HCT116 (cell line): ENCODE results near the gene GPR62. TPM values are rescaled to one million over a fixed set of nuclear protein-coding genes. Genes with fewer than 3 reads are reported as not detected.

Experiments used
- ATAC-seq: fragments of 200-7000 bp; cut with Tn5 transposase; 2 replicates; pipeline ENCODE4 v1.9.1; 2020; ENCODE audit warnings: mild to moderate bottlenecking, moderate library complexity
- BruUV-seq: library from RNA; stranded (reverse); fragments of 400-500 nt; replicated peaks from 2 replicates; lab custom pipeline; 2021; lab: Mats Ljungman, UMichigan
- CTCF ChIA-PET: fragments of 300-600 bp; sonication (Branson Sonifier 250); formaldehyde crosslinking; loops from one replicate; lab custom pipeline; 2021; ENCODE audit warnings: antibody characterized with exemption; lab: Charles Lee
- POLR2A ChIA-PET: fragments of 300-600, 350-600 bp; sonication (Branson Sonifier 250); formaldehyde crosslinking; loops from one replicate; lab custom pipeline; 2021; ENCODE audit warnings: antibody characterized with exemption; lab: Charles Lee
- RAD21 ChIA-PET, 2 experiments: fragments of 300-600 bp; sonication (Branson Sonifier 250); formaldehyde crosslinking; loops; one replicate each; lab custom pipeline; 2023; ENCODE audit warnings: low total read pairs in 2 of 2; ENCODE audit not compliant: uncharacterized antibody in 2 of 2, unreplicated experiment in 2 of 2, low non-redundant PET in 1 of 2; lab: Charles Lee
- DNase-seq: peaks from one replicate; pipeline ENCODE4 v3.0.0-alpha.2; 2010; ENCODE audit warnings: low read depth, low spot score
- H2AFZ ChIP-seq: fragments of 200-600 bp; shearing (Covaris generic), sonication (generic); 2 replicates; pipeline ENCODE4 v1.6.1; 2017; ENCODE audit warnings: low read depth, mixed run types, mixed read lengths, antibody characterized with exemption, low read length; ENCODE audit not compliant: poor library complexity, severe bottlenecking
- H3K27ac ChIP-seq: 2 replicates; pipeline ENCODE4 v1.5.1; 2012; ENCODE audit warnings: low read depth, low read length
- H3K27me3 ChIP-seq: fragments of 200-600 bp; sonication (generic); 2 replicates; pipeline ENCODE4 v1.6.1; 2016; ENCODE audit warnings: mixed run types, low read length, mixed read lengths; ENCODE audit not compliant: insufficient read depth
- H3K36me3 ChIP-seq, 2 experiments: fragments of 200-500 bp in 1 of 2; fragments of 200-600 bp in 1 of 2; sonication (Bioruptor generic) in 1 of 2; sonication (generic) in 1 of 2; 2 replicates each; pipeline versions ENCODE4 v1.5.1 to v1.6.1; 2014 to 2016; ENCODE audit warnings: low read length in 2 of 2, inconsistent platforms in 1 of 2, mixed read lengths in 1 of 2, mixed run types in 1 of 2; ENCODE audit not compliant: insufficient read depth in 2 of 2, control insufficient read depth in 1 of 2
- H3K4me1 ChIP-seq, 2 experiments: fragments of 200-600 bp in 1 of 2; sonication (generic) in 1 of 2; 2 replicates each; pipeline versions ENCODE4 v1.5.1 to v1.6.1; 2012 to 2017; ENCODE audit warnings: low read length in 2 of 2, inconsistent platforms in 1 of 2, mild to moderate bottlenecking in 1 of 2, mixed read lengths in 1 of 2, mixed run types in 1 of 2, moderate library complexity in 1 of 2; ENCODE audit not compliant: insufficient read depth in 2 of 2, control insufficient read depth in 1 of 2
- H3K4me2 ChIP-seq: fragments of 200-600 bp; sonication (generic); 2 replicates; pipeline ENCODE4 v1.6.1; 2017; ENCODE audit warnings: mixed run types, low read length, mixed read lengths
- H3K4me3 ChIP-seq, 2 experiments: fragments of 200-600 bp in 1 of 2; sonication (generic) in 1 of 2; replicated peaks in 1 of 2; 2 replicates each; pipeline ENCODE4 v1.5.1; 2011 to 2016; ENCODE audit warnings: low read length in 2 of 2, control low read depth in 1 of 2, low read depth in 1 of 2, mild to moderate bottlenecking in 1 of 2, mixed read lengths in 1 of 2, mixed run types in 1 of 2
- H3K79me2 ChIP-seq: fragments of 200-600 bp; sonication (generic); 2 replicates; pipeline ENCODE4 v1.6.1; 2017; ENCODE audit warnings: mild to moderate bottlenecking, mixed run types, low read length, moderate library complexity, mixed read lengths; ENCODE audit not compliant: insufficient read depth
- H3K9ac ChIP-seq: fragments of 200-600 bp; sonication (generic); 2 replicates; pipeline ENCODE4 v1.6.1; 2016; ENCODE audit warnings: low read length, mixed read lengths
- H3K9me2 ChIP-seq: fragments of 200-600 bp; sonication (generic), shearing (Covaris generic); 2 replicates; pipeline ENCODE4 v1.6.1; 2017; ENCODE audit warnings: mixed run types, mild to moderate bottlenecking, moderate library complexity; ENCODE audit not compliant: insufficient read depth
- H3K9me3 ChIP-seq, 2 experiments: fragments of 200-500 bp in 1 of 2; fragments of 200-600 bp in 1 of 2; sonication (Bioruptor generic) in 1 of 2; sonication (generic) in 1 of 2; 2 replicates each; pipeline ENCODE4 v1.6.1; 2014 to 2017; ENCODE audit warnings: low read length in 2 of 2, mixed read lengths in 2 of 2, inconsistent platforms in 1 of 2, low read depth in 1 of 2, mild to moderate bottlenecking in 1 of 2, mixed run types in 1 of 2, moderate library complexity in 1 of 2; ENCODE audit not compliant: control insufficient read depth in 1 of 2, insufficient read depth in 1 of 2
- H4K20me1 ChIP-seq: fragments of 200-600 bp; sonication (generic), shearing (Covaris generic); 2 replicates; pipeline ENCODE4 v1.6.1; 2017; ENCODE audit warnings: mixed run types, mild to moderate bottlenecking, moderate library complexity; ENCODE audit not compliant: insufficient read depth
- CBX3 ChIP-seq: IDR thresholded peaks from 2 replicates; pipeline ENCODE4 v1.6.1; 2012; ENCODE audit warnings: low read depth
- CEBPB ChIP-seq: IDR thresholded peaks from 2 replicates; pipeline ENCODE4 v1.6.1; 2012; ENCODE audit warnings: low read depth
- CTCF ChIP-seq, 3 experiments: fragments of 200-600 bp in 1 of 3; sonication (generic) in 1 of 3; IDR thresholded peaks in 2 of 3; conservative IDR thresholded peaks in 1 of 3; 2 replicates each; pipeline ENCODE4 v1.5.1; 2012 to 2017; ENCODE audit warnings: low read depth in 2 of 3, low read length in 2 of 3, antibody characterized with exemption in 1 of 3, borderline replicate concordance in 1 of 3, control low read depth in 1 of 3, mild to moderate bottlenecking in 1 of 3, mixed read lengths in 1 of 3, mixed run types in 1 of 3, moderate library complexity in 1 of 3; ENCODE audit not compliant: insufficient read depth in 1 of 3
- EGR1 ChIP-seq: IDR thresholded peaks from 2 replicates; pipeline ENCODE4 v1.6.1; 2012; ENCODE audit warnings: low read depth
- ELF1 ChIP-seq: IDR thresholded peaks from 2 replicates; pipeline ENCODE4 v1.6.1; 2012; ENCODE audit warnings: low read depth, borderline replicate concordance
- EZH2phosphoT487 ChIP-seq: fragments of 200-600 bp; IDR thresholded peaks from 2 replicates; pipeline ENCODE4 v1.6.1; 2018; ENCODE audit warnings: antibody characterized with exemption, borderline replicate concordance
- FOSL1 ChIP-seq: IDR thresholded peaks from 2 replicates; pipeline ENCODE4 v1.6.1; 2012; ENCODE audit warnings: low read depth
- JUND ChIP-seq: IDR thresholded peaks from 2 replicates; pipeline ENCODE4 v1.6.1; 2012
- MAX ChIP-seq: IDR thresholded peaks from 2 replicates; pipeline ENCODE4 v1.6.1; 2012
- POLR2A ChIP-seq: IDR thresholded peaks from 2 replicates; pipeline ENCODE4 v1.7.0; 2011; ENCODE audit warnings: borderline replicate concordance; ENCODE audit not compliant: insufficient read depth, insufficient read length; ENCODE audit errors: extremely low read depth
- POLR2AphosphoS5 ChIP-seq: IDR thresholded peaks from 2 replicates; pipeline ENCODE4 v1.6.1; 2011; ENCODE audit warnings: mild to moderate bottlenecking, low read depth, low read length, moderate library complexity
- RAD21 ChIP-seq: IDR thresholded peaks from 2 replicates; pipeline ENCODE4 v1.6.1; 2012; ENCODE audit warnings: low read depth, mild to moderate bottlenecking
- SP1 ChIP-seq: IDR thresholded peaks from 2 replicates; pipeline ENCODE4 v1.6.1; 2012; ENCODE audit warnings: low read depth
- SRF ChIP-seq: IDR thresholded peaks from 2 replicates; pipeline ENCODE4 v1.6.1; 2012; ENCODE audit warnings: low read depth
- TCF7L2 ChIP-seq: IDR thresholded peaks from 2 replicates; pipeline ENCODE4 v1.7.0; 2011; ENCODE audit warnings: borderline replicate concordance, inconsistent platforms; ENCODE audit not compliant: insufficient read depth, insufficient read length; ENCODE audit errors: extremely low read depth
- YY1 ChIP-seq: IDR thresholded peaks from 2 replicates; pipeline ENCODE4 v1.6.1; 2011; ENCODE audit warnings: low read length, low read depth, moderate library complexity, mild to moderate bottlenecking; ENCODE audit not compliant: insufficient replicate concordance; ENCODE audit errors: extremely low read depth
- ZFX ChIP-seq: fragments of 450-650 bp; IDR thresholded peaks from 2 replicates; pipeline ENCODE4 v1.6.1; 2017
- ZNF274 ChIP-seq: fragments of 200-500 bp; sonication (Bioruptor generic); IDR thresholded peaks from 2 replicates; pipeline ENCODE4 v1.6.1; 2014; ENCODE audit warnings: mild to moderate bottlenecking, low read depth, low read length, inconsistent platforms
- intact Hi-C: fragments of 100-400 bp; cut with micrococcal nuclease; formaldehyde crosslinking; loops from 2 replicates; pipeline ENCODE4 v1.10.0; 2022
- total RNA-seq: library from RNA; stranded (reverse); gene quantifications from one replicate; pipeline ENCODE4 v1.2.1, GENCODE V29; 2021; ENCODE audit not compliant: unreplicated experiment
- TF ChIP-seq, protein P1 (sequence below): IDR thresholded peaks from 2 replicates; pipeline ENCODE4 v1.6.1; 2012

GPR62 gene
- total RNA-seq, 1 experiment from 2014 or later = not detected

GRCh38 chr3:51964521-51964920 lies 9.3 kb downstream of the GPR62 start:
- no peaks in the 10 kb centered on the region for H3K9me3 ChIP-seq
- no peaks in the 10 kb centered on the region for H3K9me2 ChIP-seq
- no peak overlapping the region for H3K4me3 ChIP-seq
- BruUV-seq = no TSS peak
- TF ChIP-seq, protein P1, sequence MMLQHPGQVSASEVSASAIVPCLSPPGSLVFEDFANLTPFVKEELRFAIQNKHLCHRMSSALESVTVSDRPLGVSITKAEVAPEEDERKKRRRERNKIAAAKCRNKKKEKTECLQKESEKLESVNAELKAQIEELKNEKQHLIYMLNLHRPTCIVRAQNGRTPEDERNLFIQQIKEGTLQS = no peak
- no peak for TF ChIP-seq MAX
- no peak for TF ChIP-seq CEBPB
- no peak for TF ChIP-seq POLR2A
- no peak for TF ChIP-seq JUND
- TF ChIP-seq ZNF274 = no peak
- TF ChIP-seq EZH2phosphoT487 = no peak
- no peak for TF ChIP-seq SRF
- CTCF ChIA-PET = interaction anchor here (1.2 kb wide), 1 partner anchor 23 kb away, joined by 3 read pairs; the partner anchor contains the start of gene RRP9
- peaks cover 19 to 30% of the 10 kb centered on the region in 2 experiments for H3K4me1 ChIP-seq
- peaks cover 3% of the 10 kb centered on the region; the same call in 1 of the 2 replicates for H3K79me2 ChIP-seq
- H3K9ac ChIP-seq = no peak overlapping the region
- ATAC-seq (no peak), DNase-seq (no peak)
- no peak overlapping the region for H2AFZ ChIP-seq
- H4K20me1 ChIP-seq = no peaks in the 10 kb centered on the region
- intact Hi-C loops = no loop called here
- H3K4me2 ChIP-seq = no peak overlapping the region
- H3K36me3 ChIP-seq = no peaks in the 10 kb centered on the region; a peak in 1 of 4 replicates
- no peak overlapping the region for H3K27ac ChIP-seq
- RAD21 ChIA-PET = no interaction called here
- H3K27me3 ChIP-seq = no peaks in the 10 kb centered on the region
- POLR2A ChIA-PET = no interaction called here

DNA sequence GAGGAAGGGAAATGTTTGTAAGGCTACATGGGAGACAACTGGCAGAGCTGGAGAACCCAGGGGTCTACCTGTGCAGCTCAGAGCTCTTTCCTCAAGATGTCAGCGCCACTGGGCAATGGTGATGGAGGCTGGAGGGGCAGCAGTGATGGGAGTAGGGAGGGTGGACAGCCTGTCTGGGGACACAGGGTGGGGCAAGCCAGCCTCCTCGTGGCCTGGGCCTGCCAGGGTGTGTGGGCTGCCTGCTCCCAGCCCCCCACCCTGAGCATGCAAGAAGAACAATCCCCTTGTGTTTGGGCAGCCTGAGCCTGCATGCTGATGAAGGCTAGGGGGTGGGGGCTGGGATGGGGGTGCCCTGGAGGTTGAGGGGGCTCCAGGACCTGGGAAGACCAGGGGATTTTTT lies 10.8 kb downstream of the GPR62 start:
- RAD21 ChIA-PET = no interaction called here
- Histone ChIP-seq H3K4me3 (no peak overlapping the region), H3K4me2 (peak overlapping the region; percentile 90; the same call in 1 of the 2 replicates), H3K27ac (no peak overlapping the region), H3K9ac (no peak overlapping the region), H2AFZ (no peak overlapping the region), H3K79me2 (peaks cover 18% of the 10 kb centered on the region), H3K4me1 (peaks cover 23 to 45% of the 10 kb centered on the region in 2 experiments), H3K36me3 (peaks cover 2 to 10% of the 10 kb centered on the region in 2 experiments; a peak in 2 of 4 replicates), H3K9me2 (no peaks in the 10 kb centered on the region), H4K20me1 (0 out of 2 replicates have a peak, but pooled peaks cover 4% of the 10 kb centered on the region), H3K27me3 (no peaks in the 10 kb centered on the region), H3K9me3 (no peaks in the 10 kb centered on the region)
- DNase-seq (no peak), ATAC-seq (no peak)
- no TSS peak for BruUV-seq
- CTCF ChIA-PET = interaction anchor here (1.3 to 1.5 kb wide), 3 partner anchors 8 to 24 kb away, joined by 4 read pairs; partner anchors contain the start of genes ABHD14A, ABHD14B, PARP3 and RRP9
- POLR2A ChIA-PET = no interaction called here
- intact Hi-C loops = no loop called here
- TF ChIP-seq POLR2AphosphoS5 (no peak), ELF1 (no peak), EGR1 (no peak), CTCF (IDR thresholded peaks at IDR 0.05 in 2 of 3, conservative IDR thresholded peaks at IDR 0.05 in 1 of 3; ENCODE audit: borderline replicate concordance in 1 of 3, insufficient read depth in 1 of 3, low read depth in 2 of 3, low read length in 2 of 3) (no peak), ZNF274 (no peak), SRF (no peak), TCF7L2 (no peak), ZFX (no peak), MAX (no peak), RAD21 (no peak), YY1 (no peak), FOSL1 (no peak), CEBPB (no peak), SP1 (no peak), JUND (no peak), CBX3 (no peak)
- TF ChIP-seq, protein P1 = no peak
